Caco-2 (cell line): ENCODE results near the gene PEAK3. TPM values are rescaled to one million over a fixed set of nuclear protein-coding genes. Genes with fewer than 3 reads are reported as not detected.

Source experiments
- BruUV-seq: library from RNA; stranded (reverse); fragments of 400-500 nt; replicated peaks from 2 replicates; lab custom pipeline; 2021; lab: Mats Ljungman, UMichigan
- CTCF ChIA-PET: fragments of 300-600 bp; sonication (Branson Sonifier 250); formaldehyde crosslinking; loops from one replicate; lab custom pipeline; 2022; ENCODE audit warnings: antibody characterized with exemption; lab: Charles Lee
- POLR2A ChIA-PET: fragments of 300-600 bp; sonication (Branson Sonifier 250); formaldehyde crosslinking; loops from one replicate; lab custom pipeline; 2022; ENCODE audit warnings: antibody characterized with exemption; lab: Charles Lee
- DNase-seq, 2 experiments: peaks; one replicate each; pipeline versions ENCODE4 v3.0.0 to v3.0.0-alpha.2; 2020 to 2022
- H3K27me3 ChIP-seq: replicated peaks from 2 replicates; pipeline ENCODE4 v1.6.0; 2011; ENCODE audit warnings: low read length; ENCODE audit not compliant: control insufficient read depth, insufficient read depth
- H3K36me3 ChIP-seq: 2 replicates; pipeline ENCODE4 v1.5.1; 2011; ENCODE audit warnings: low read length; ENCODE audit not compliant: control insufficient read depth, insufficient read depth
- H3K4me1 ChIP-seq: fragments of 250-450 bp; sonication (Bioruptor Pico); 2 replicates; pipeline ENCODE4 v1.5.1; 2020; ENCODE audit warnings: mild to moderate bottlenecking
- H3K4me3 ChIP-seq: 2 replicates; pipeline ENCODE4 v1.5.1; 2011; ENCODE audit warnings: low read depth, mild to moderate bottlenecking, control low read depth, low read length
- H3K9me3 ChIP-seq: fragments of 250-450 bp; sonication (Bioruptor Pico); 2 replicates; pipeline ENCODE4 v1.5.1; 2020; ENCODE audit warnings: mild to moderate bottlenecking, moderate library complexity
- H3K27ac Mint-ChIP-seq: one replicate; pipeline ENCODE4 v1.8.0; 2022; ENCODE audit warnings: mixed read lengths; ENCODE audit not compliant: unreplicated experiment
- H3K27me3 Mint-ChIP-seq: one replicate; pipeline ENCODE4 v1.8.0; 2022; ENCODE audit warnings: mixed read lengths; ENCODE audit not compliant: insufficient read depth, unreplicated experiment
- H3K36me3 Mint-ChIP-seq: one replicate; pipeline ENCODE4 v1.8.0; 2022; ENCODE audit warnings: mild to moderate bottlenecking, mixed read lengths; ENCODE audit not compliant: insufficient read depth, unreplicated experiment
- H3K4me1 Mint-ChIP-seq: one replicate; pipeline ENCODE4 v1.8.0; 2022; ENCODE audit warnings: low read depth, mixed read lengths; ENCODE audit not compliant: unreplicated experiment
- H3K4me3 Mint-ChIP-seq: one replicate; pipeline ENCODE4 v1.8.0; 2022; ENCODE audit warnings: mild to moderate bottlenecking, moderate library complexity, mixed read lengths; ENCODE audit not compliant: unreplicated experiment
- H3K9me3 Mint-ChIP-seq: one replicate; pipeline ENCODE4 v1.8.0; 2022; ENCODE audit warnings: mixed read lengths; ENCODE audit not compliant: unreplicated experiment
- intact Hi-C: fragments of 100-400 bp; cut with micrococcal nuclease; formaldehyde crosslinking; loops from one replicate; pipeline ENCODE4 v1.10.0; 2022; ENCODE audit not compliant: unreplicated experiment
- total RNA-seq: library from RNA; stranded (reverse); gene quantifications from 2 replicates; pipeline ENCODE4 v1.2.3, GENCODE V29; 2022
- TF ChIP-seq, protein P1 (sequence below), 2 experiments: fragments of 200-600 bp in 1 of 2; IDR thresholded peaks; 1 replicate in 1 of 2; 2 replicates in 1 of 2; pipeline versions ENCODE4 v1.5.1 to v1.8.0; 2011 to 2022; ENCODE audit warnings: antibody characterized with exemption in 1 of 2, control low read depth in 1 of 2, inconsistent platforms in 1 of 2, low read depth in 1 of 2, low read length in 1 of 2, mild to moderate bottlenecking in 1 of 2, moderate library complexity in 1 of 2; ENCODE audit not compliant: insufficient read depth in 1 of 2, severe bottlenecking in 1 of 2, unreplicated experiment in 1 of 2

Gene PEAK3
- total RNA-seq, 1 experiment from 2014 or later, result not detected

DNA sequence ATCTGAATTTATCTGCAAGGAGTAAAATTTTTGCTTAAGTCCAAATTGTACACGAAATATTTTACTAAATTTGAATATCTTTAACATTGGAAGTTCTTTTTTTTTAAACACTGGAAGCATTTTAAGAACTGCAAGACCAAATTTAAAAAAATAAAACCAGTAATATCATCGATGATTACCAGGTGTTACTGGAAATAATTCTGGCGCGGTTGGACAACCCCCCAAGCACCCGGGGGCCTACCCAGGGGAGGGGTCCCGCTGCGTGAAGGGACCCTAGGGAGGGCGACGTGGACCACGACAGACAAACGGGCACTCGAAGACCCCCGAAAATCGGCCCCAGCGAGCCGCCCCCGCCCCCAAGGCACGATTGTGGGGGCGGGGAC is 13.1 kb downstream of the PEAK3 start:
- peak overlapping the region; percentile 93 for H3K27ac Mint-ChIP-seq
- H3K9me3 Mint-ChIP-seq, result no peaks in the 10 kb centered on the region
- Histone ChIP-seq H3K4me3 (peak overlapping the region; percentile 88), H3K36me3 (peaks cover 5% of the 10 kb centered on the region), H3K9me3 (no peaks in the 10 kb centered on the region), H3K4me1 (peaks cover 7% of the 10 kb centered on the region; the same call in 1 of the 2 replicates), H3K27me3 (no peaks in the 10 kb centered on the region)
- no TSS peak for BruUV-seq
- peak overlapping the region; percentile 82 for H3K4me3 Mint-ChIP-seq
- CTCF ChIA-PET, result no interaction called here
- no peak for DNase-seq
- peaks cover 49% of the 10 kb centered on the region for H3K36me3 Mint-ChIP-seq
- POLR2A ChIA-PET, result no interaction called here
- TF ChIP-seq, protein P1, sequence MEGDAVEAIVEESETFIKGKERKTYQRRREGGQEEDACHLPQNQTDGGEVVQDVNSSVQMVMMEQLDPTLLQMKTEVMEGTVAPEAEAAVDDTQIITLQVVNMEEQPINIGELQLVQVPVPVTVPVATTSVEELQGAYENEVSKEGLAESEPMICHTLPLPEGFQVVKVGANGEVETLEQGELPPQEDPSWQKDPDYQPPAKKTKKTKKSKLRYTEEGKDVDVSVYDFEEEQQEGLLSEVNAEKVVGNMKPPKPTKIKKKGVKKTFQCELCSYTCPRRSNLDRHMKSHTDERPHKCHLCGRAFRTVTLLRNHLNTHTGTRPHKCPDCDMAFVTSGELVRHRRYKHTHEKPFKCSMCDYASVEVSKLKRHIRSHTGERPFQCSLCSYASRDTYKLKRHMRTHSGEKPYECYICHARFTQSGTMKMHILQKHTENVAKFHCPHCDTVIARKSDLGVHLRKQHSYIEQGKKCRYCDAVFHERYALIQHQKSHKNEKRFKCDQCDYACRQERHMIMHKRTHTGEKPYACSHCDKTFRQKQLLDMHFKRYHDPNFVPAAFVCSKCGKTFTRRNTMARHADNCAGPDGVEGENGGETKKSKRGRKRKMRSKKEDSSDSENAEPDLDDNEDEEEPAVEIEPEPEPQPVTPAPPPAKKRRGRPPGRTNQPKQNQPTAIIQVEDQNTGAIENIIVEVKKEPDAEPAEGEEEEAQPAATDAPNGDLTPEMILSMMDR (IDR thresholded peaks at IDR 0.05; ENCODE audit: insufficient read depth in 1 of 2, low read depth in 1 of 2, low read length in 1 of 2, severe bottlenecking in 1 of 2, unreplicated experiment in 1 of 2), result no peak
- H3K4me1 Mint-ChIP-seq, result no peaks in the 10 kb centered on the region
- H3K27me3 Mint-ChIP-seq, result no peaks in the 10 kb centered on the region
- intact Hi-C loops, result loop anchor here (2.0 kb wide), 1 partner anchor 32 kb away; the partner anchor contains the start of genes PLEKHJ1 and SF3A2

DNA sequence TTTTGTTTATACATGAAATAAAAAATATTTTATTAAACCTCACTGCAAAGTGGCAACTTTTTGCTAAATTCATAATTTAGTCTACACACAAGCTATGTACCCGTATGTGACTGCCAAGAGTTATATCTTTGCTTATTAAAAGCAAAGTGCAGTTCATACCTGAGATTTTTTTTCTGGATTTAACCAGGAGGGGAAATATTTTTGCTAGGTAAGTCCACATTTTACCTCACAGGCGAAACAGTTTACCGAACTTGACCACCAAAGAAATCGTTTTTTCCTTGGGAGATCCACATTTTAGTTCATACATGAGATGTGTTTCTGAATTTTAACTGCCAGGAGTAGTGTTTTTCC is 13.5 kb downstream of the PEAK3 start:
- Mint-ChIP-seq H3K4me3 (peak overlapping the region; percentile 82), H3K27me3 (no peaks in the 10 kb centered on the region), H3K4me1 (no peaks in the 10 kb centered on the region), H3K9me3 (no peaks in the 10 kb centered on the region), H3K27ac (peak overlapping the region; percentile 93), H3K36me3 (peaks cover 45% of the 10 kb centered on the region)
- Histone ChIP-seq H3K4me3 (peak overlapping the region; percentile 88), H3K9me3 (no peaks in the 10 kb centered on the region), H3K4me1 (peaks cover 7% of the 10 kb centered on the region; the same call in 1 of the 2 replicates), H3K36me3 (peaks cover 3% of the 10 kb centered on the region), H3K27me3 (no peaks in the 10 kb centered on the region)
- no TSS peak for BruUV-seq
- intact Hi-C loops, result loop anchor here (2.0 kb wide), 1 partner anchor 32 kb away; the partner anchor contains the start of genes PLEKHJ1 and SF3A2
- TF ChIP-seq, protein P1 (IDR thresholded peaks at IDR 0.05; ENCODE audit: insufficient read depth in 1 of 2, low read depth in 1 of 2, low read length in 1 of 2, severe bottlenecking in 1 of 2, unreplicated experiment in 1 of 2), result no peak
- ChIA-PET POLR2A (no interaction called here), CTCF (no interaction called here)
- DNase-seq, result no peak

DNA sequence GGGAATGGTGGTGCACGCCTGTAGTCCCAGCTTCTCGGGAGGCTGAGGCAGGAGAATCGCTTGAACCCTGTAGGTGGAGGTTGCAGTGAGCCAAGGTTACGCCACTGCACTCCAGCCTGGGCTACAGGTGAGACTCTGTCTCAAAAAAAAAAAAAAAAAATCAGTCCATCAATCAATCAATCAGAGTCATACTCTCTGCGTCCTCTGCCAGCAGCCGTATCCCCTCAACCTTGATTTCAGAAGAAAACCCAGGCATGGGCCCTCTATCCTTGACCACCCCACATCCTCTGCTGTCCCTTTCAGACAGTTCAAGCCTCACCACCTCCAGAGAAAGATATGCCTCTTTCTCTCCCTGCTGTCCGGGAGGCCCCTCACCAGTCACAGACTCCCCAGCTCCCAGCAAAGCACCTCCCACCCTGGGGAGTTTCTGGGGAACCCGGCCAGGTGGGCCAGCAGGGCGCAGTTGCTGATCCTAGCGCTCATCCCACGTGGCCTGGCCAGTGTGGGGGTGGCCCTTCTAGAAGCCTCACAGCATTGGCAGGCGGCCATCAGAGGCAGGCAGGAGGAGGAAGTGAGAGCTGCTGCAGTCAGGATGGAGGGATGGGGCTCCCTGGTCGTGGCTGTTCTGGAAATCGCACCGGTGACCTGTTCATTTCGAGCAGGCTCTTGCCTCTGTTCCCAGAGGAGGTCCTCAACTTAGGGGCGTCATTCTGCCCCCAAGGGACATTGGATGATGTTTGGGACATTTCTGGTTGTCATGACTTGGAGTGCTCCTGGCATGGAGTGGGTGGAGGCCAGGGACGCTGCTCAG is 15.6 kb downstream of the PEAK3 start:
- no peaks in the 10 kb centered on the region for H3K9me3 ChIP-seq
- TF ChIP-seq, protein P1 (IDR thresholded peaks at IDR 0.05; ENCODE audit: insufficient read depth in 1 of 2, low read depth in 1 of 2, low read length in 1 of 2, severe bottlenecking in 1 of 2, unreplicated experiment in 1 of 2), result no peak
- Mint-ChIP-seq H3K4me1 (no peaks in the 10 kb centered on the region), H3K27me3 (no peaks in the 10 kb centered on the region), H3K36me3 (peaks cover 24% of the 10 kb centered on the region), H3K9me3 (no peaks in the 10 kb centered on the region), H3K4me3 (no peak overlapping the region), H3K27ac (no peak overlapping the region)
- ChIA-PET CTCF (no interaction called here), POLR2A (no interaction called here)
- no peaks in the 10 kb centered on the region for H3K36me3 ChIP-seq
- DNase-seq, result no peak
- peaks cover 3% of the 10 kb centered on the region; the same call in 1 of the 2 replicates for H3K4me1 ChIP-seq
- H3K4me3 ChIP-seq, result no peak overlapping the region
- no peaks in the 10 kb centered on the region for H3K27me3 ChIP-seq
- intact Hi-C loops, result no loop called here
- BruUV-seq, result no TSS peak
